Measurements from ENCODE around the gene SLC7A5.
"Not testable (repeated sequence)": the region's sequence is repeated elsewhere in the genome, so short reads cannot be mapped to it uniquely, and the experiment has no call there.

The SLC7A5 gene

GRCh38 chr16:87888346-87888745, 19.0 kb upstream of the SLC7A5 start:
- not testable (repeated sequence) for DNase-seq (ENCODE audit: low read depth)

DNA sequence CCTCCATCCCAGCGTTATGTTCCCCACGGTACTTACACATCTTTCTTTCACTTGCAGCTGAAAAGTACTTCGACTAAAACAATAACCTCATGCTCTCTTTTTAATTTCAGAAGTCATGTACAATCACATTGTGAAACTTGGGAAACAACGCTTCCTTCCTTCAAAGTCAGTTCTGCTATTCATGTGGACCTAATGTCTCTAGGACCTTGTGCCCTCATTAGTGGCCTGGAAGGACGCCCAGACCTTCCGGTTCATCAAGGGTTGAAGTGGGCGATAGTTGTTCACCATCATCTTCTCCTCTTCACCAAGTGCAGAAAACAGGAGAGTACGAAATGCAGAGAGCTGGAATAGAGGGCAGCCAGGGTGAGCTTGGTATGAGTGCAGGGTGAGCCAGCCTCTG, 18.6 kb upstream of the SLC7A5 start:
- DNase-seq (ENCODE audit: low read depth) = not testable (repeated sequence)

DNA sequence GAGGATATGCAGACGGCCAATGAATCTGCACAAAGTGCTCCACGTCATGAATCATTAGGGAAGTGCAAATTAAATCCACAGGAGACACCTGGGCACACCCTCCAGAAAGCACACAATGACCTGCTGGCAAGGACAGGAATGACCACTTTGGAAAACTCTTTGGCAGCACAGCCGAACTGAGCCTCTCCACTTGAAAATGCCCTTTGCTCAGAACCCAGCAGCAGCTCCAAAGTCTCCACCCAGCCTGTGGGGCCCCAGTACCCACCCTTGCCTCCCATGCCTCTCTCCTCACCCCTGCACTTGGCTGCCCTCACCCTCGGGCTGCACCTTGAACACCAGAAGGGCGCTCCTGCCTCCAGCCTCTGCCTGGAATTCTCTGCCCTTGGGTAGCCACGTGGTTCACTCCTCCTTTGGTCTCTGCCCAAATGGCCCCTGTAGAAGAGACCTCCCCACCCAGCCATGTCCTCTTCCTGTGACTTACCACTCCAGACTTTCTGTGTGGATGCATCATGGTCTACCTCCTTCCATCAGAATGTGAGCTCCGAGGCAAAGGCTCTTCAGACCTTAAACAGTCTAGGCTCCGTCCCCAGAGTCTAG, 16.2 kb upstream of the SLC7A5 start:
- DNase-seq (ENCODE audit: low read depth) = not testable (repeated sequence)

- DNase-seq (ENCODE audit: low read depth) = no peak
Observed at GRCh38 chr16:87882436-87883019, 13.2 kb upstream of the SLC7A5 start.

GRCh38 chr16:87881324-87882200, 12.3 kb upstream of the SLC7A5 start:
- DNase-seq (ENCODE audit: low read depth) = no peak

DNA sequence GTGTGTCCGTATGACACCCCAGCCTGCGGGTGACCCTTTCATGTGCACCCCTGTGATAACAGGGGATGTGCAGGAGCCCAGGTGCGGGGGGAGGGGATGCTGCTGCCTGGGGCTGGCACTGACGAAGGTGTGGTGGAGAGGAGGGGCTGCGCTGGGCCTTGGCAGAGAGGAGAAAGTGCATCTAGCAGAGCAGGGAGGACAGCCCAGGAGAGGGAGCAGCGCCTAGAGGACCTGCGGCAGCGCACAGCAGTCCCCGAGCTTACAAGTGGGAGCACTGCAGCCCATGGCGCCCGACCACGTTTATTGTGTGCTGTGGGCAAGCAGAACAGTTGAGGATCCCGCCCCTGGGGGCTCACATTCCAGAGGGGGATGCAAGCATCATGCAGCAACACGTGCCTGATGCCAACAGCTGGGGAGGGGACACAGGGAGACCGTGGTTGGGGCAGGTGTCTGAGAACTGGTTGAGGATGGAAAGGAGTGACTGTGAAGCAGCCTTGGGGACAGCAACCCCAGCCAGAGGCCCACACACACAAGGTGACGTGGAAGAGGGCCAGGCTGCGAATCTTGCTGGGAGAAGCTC, 10.9 kb upstream of the SLC7A5 start:
- no peak for DNase-seq (ENCODE audit: low read depth)

DNA sequence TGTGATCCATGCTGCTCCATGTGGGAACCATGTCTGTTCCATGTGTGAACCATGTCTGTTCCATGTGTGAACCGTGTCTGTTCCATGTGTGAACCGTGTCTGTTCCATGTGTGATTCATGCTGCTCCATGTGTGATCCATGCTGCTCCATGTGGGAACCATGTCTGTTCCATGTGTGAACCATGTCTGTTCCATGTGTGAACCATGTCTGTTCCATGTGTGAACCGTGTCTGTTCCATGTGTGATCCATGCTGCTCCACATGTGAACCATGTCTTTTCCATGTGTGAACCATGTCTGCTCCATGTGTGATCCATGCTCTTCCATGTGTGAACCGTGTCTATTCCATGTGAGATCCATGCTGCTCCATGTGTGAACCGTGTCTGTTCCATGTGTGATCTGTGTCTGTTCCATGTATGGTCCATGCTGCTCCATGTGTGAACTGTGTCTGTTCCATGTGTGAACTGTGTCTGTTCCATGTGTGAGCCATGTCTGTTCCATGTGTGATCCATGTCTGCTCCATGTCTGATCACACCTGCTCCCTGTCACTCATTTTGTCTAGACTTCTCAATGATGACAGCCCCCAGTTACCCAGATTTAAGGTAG, 10.2 kb upstream of the SLC7A5 start:
- not testable (repeated sequence) for DNase-seq (ENCODE audit: low read depth)

GRCh38 chr16:87878704-87879103, 9.4 kb upstream of the SLC7A5 start:
- DNase-seq (ENCODE audit: low read depth) = no peak

DNA sequence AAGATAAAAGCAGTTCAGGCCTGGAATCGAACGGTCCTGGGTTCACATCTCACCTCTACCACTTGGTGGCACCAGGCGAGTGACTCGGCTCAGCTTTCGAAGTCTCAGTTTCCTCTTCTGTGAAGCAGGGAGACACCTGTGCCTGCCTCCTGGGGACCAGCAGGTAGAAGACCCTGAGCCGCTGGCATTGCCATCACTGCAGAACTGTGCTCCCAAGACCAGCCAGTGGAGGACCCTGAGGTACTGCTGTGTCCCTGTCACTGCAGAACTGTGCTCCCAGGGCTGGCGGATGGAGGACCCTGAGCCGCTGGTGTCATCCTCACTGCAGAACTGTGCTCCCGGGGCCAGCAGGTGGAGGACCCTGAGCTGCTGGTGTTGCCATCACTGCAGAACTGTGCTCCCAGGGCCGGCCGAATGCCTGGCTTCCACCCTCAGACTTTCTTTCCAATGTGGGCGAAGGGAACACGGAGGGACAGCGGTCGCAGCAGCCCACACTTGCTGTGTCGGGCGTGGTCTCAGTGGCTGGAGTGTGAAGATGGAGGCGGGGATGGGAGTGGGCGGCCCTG, 8.7 kb upstream of the SLC7A5 start:
- DNase-seq (ENCODE audit: low read depth) = no peak

- DNase-seq (ENCODE audit: low read depth) = peak; percentile 78
Observed at GRCh38 chr16:87874639-87875427, 5.5 kb upstream of the SLC7A5 start.

- not testable (repeated sequence) for DNase-seq (ENCODE audit: low read depth)
Observed at GRCh38 chr16:87870418-87871291, 1.3 kb upstream of the SLC7A5 start.

- not testable (repeated sequence) for DNase-seq (ENCODE audit: low read depth)
Observed at GRCh38 chr16:87869879-87870417, 641 bp upstream of the SLC7A5 start.

DNA sequence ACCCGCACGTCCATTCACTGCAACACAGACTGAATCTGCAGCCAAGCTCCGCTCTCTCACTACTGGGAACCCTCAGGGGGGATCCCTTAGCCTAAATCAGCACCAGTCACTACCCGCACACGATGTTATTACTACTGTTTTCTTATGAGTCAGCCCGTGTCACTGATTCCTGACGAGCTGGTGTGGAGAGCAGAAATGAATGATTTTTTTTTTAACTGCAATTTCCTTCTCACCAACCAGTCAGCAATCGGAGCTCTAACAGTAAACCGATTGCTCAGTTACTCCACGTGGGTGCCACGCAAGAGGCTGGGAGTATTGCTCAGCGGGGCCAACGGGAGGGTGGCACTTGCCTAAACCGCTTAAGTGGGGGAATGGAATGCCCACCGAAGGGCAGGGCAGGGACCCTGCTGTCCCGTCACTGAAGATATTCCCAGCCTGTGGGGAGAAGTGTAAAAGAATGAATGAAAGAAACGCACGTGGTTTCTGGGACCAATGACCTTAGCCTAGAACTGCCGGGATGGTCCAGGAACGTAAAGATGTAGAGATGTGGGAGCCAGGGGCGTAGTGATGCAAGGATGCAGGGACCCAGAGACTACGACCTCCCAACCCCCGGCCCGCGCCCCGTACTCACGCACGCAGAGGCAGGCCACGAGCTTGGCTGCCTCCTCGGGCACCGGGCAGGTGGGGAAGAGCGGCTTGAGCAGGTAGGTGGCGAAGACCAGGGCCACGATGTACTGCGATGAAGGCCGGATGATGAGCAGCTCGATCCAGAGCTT, 865 bp downstream of the SLC7A5 start:
- peak; percentile 59 for DNase-seq (ENCODE audit: low read depth)

GRCh38 chr16:87865902-87866555, 3.3 kb downstream of the SLC7A5 start:
- not testable (repeated sequence) for DNase-seq (ENCODE audit: low read depth)

DNA sequence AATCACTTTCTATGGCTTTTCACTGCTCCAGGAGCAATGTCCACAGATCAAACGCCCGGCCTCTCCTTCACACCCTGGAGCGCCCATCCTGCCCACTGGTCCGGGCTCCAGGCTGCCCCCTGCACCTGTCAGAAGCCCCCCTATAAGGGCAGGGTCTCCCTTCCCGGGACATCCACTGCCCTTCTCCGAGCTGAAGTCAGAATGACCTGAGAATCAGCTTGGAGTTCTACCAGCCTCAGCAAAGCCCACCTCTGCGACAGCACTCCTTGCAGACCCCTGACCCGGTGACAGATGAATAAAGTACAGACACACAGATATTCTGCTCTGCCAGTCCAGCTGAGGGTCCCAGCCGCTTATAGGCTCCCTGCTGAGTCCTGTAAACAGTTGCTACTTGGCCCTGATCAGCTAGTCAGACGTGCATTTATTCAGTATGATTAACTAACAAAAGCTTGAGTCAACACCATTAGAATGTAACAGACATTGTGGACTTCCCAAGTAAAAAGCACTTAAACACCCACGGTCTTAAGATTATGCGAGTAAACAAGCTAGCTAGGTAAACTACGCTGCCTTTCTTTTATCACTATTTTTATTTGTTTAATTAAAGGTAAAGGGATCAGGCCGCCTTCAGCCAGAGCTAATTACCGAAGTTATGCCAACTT, 4.8 kb downstream of the SLC7A5 start:
- DNase-seq (ENCODE audit: low read depth) = no peak

DNA sequence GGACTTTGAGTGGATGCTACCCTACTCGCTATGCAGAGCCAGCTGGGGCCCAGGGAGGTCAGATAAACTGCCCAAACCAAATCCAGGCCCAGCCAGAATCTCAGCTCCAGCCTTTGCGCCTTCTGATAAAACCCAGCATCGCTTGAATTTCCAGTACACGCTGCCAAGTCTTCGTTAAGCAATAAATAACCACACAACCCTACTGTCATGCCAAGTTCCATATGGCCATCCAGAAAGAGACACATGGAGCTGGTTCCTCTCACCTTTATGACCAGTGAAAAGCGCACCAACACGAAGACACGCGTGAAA, 6.0 kb downstream of the SLC7A5 start:
- DNase-seq (ENCODE audit: low read depth) = not testable (repeated sequence)

DNA sequence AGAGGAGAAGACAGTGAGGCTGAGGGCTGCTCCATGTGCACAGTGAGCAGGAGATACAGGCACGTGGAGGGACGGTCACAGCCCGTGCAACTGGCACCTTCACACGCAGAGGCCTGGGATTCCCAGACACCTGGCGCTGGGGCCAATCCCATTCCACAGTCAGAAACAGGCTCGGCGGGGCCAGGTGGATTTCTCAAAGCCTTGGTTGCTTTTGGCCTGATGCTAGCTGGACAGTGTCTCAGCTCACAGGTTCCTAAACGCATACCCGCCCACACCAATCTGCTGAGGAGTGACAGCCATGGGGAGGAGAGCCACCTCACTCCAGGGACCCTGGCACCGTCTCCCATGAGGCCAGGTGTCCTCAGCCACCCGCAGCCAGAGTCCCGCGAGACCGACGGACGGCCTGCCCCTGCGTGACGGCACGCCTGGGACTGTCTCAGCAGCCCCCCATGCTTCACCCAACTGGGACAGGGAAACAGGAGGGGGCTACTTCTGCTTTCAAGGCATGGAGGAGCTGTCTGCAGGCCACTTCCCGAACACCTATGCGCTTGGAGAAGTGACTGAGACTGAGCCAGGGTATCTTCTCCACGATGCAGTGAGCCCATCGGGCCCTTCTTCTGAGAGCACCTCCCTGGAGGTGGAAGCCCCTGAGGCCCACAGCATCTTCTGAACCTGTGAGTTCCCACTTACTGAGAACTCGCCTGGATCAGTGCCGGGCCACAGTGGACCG, 6.5 kb downstream of the SLC7A5 start:
- DNase-seq (ENCODE audit: low read depth) = not testable (repeated sequence)

All from activated T-cell treated with anti-CD3 and anti-CD28 coated beads for 24 hours (primary cell).